Measurements from ENCODE around the gene C4orf36.

The C4orf36 gene, protein sequence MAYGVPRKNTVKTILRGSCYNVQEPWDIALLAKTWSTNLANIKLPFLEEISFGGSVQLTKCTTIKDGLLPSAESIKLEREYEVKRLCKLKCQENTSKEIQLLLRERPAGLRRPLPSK

GRCh38 chr4:86891762-86892635 is at the start of gene C4orf36:
Gene C4orf36 (minus strand): TSS chr4:86892422. CDS start chr4:86891520, 902 bp downstream.
- peak; percentile 37 for DNase-seq

DNA sequence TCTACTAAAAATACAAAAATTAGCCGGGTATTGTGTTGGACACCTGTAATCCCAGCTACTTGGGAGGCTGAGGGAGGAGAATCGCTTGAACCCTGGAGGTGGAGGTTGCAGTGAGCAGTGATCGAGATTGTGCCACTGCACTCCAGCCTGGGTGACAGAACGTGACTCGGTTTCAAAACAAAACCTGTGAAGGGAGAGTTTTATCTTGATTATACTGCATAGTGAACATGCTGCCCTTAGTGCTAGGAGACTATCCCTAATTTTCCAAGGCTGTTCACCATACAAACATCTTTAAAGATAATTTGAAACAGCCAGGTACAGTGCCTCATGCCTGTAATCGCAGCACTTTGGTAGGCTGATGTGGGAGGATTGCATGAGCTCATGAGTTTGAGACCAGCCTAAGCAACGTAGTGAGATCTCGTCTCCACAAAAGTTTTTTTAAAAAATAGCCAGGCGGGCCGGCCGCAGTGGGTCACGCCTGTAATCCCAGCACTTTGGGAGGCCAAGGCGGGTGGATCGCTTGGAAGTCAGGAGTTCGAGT is 48.8 kb upstream of the C4orf36 start:
- DNase-seq: no peak

DNA sequence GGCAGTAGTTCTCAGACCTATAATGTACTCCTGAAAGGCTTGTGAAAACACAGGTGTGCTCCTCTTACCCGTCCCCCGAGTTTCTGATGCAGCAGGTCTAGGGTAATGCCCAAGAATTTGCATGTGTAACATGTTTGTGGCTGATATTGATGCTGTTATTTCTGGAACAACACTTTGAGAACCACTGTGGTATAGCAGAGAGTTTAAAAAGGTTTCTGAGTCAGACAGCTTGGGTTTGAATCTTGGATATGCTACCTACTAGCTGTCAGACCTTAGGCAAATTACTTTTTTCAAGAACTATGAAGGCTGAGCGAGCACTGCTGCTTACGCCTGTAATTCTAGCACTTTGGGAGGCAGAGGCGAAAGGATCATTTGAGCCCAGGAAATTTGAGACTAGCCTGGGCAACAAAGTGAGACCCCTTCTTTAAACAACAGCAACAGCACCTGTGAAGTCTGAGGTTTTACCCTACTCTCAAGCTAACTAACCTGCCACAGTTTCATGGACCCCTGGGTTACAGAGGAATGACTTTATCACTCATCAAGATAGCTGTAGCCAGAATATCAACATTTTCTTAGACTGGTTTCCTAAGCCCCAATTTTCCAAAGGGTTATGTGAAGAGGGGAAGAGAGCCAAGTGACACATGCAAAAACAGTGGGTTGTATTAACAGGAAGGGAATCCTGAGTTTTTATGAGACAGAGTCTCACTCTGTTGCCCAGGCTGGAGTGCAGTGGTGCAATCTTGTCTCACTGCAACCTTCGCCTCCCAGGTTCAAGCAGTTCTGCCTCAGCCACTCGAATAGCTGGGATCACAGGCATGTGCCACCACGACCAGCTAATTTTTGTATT is 47.7 kb upstream of the C4orf36 start:
- DNase-seq: no peak

- no peak for DNase-seq
Measured at GRCh38 chr4:86938771-86939520, 46.7 kb upstream of the C4orf36 start.

GRCh38 chr4:86935853-86936733 is 43.9 kb upstream of the C4orf36 start:
- peak; percentile 51 for DNase-seq

GRCh38 chr4:86935566-86935852 is 43.3 kb upstream of the C4orf36 start:
- no peak for DNase-seq

GRCh38 chr4:86934771-86935565 is 42.7 kb upstream of the C4orf36 start, which contains the start of gene AFF1:
Gene AFF1 (plus strand): TSS chr4:86935011. CDS start chr4:86948534, 13,523 bp downstream.
- DNase-seq: peak; percentile 89

DNA sequence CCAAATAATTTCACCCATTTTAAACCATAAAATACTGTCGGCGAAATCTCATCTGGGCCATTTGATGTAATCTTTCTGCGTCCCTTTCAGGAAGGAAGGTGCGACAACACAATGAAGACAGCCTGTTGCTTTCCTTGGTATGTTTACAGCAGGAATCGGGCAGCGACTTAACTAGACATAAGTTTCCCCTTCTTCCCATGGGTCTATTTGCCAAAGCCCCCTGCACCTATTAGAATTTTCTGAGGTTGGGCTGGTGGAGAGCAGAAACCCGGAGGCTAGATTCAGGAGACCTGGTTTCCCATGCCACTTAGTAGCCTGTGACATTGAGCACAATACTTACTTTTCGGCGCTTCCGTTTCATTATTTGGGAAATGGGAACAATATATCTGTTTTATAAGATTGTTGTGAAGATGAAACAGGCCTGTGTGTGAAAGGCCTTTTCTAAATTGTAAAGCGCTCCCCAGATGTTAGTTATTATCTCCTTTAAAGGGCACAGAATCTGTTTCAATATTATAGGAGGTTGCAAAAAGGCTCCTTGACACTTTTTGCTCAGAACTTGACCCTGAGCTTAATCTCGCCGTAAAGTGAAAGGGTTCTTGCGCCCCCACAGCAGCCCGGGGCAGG is 42.0 kb upstream of the C4orf36 start:
- DNase-seq: no peak

- no peak for DNase-seq
Measured at GRCh38 chr4:86928400-86929255, 36.4 kb upstream of the C4orf36 start.

- DNase-seq: peak; percentile 47
Measured at GRCh38 chr4:86927843-86928395, 35.7 kb upstream of the C4orf36 start.

- DNase-seq: no peak
Measured at GRCh38 chr4:86926435-86927086, 34.3 kb upstream of the C4orf36 start.

GRCh38 chr4:86924811-86925210 is 32.6 kb upstream of the C4orf36 start:
- DNase-seq: no peak

DNA sequence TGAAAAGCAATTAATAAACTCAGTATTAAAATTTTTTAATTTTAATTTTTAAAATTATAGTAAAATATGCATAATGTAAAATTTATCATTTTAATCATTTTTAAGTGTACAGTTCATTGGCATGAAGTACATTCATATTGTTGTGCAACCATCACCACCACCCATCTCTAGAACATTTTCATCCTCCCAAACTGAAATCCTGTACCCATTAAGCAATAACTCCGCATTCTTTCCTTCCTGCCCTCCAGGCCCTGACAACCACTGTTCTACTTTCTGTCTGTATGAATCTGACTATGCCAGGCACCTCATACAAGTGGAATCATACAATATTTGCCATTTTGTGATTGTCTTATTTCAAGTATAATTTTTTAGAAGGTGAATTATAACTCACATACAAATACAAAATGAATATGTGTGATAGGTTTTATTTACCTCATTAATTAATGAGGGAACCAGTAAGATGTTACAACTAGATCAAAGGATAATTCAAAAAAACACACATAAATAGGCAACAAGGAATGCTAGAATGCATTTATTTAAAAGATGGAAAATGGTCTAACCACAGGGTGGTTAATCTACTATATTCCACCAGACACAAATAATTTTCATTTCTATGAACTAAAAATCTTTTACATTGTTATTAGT is 29.5 kb upstream of the C4orf36 start:
- DNase-seq: no peak

DNA sequence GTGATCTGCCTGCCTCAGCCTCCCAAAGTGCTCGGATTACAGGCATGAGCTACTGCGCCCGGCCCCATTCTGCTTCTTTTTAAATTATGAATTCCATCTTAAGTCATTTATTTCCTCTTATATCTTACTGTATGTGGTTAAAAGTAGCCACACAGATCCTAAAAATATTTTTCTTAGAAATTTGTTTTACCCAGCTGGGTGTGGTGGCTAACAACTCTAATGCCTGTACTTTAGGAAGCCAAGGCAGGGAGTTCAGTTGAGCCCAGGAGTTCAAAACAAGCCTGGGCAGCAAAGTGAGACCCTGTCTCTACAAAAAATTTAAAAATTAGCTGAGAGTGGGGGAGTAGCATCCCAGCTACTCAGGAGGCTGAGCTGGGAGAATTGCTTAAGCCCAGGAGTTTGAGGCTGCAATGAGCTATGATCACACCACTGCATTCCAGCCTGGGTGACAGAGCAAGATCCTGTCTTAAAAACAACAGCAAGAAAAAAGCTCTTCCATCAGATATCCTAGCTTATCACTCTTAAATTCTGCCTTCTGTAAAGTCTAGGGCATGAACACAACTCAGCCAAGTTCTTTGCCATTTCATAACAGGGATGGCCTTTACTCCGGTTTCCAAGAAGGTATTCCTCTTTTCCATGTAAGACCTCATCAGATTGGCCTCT is 27.5 kb upstream of the C4orf36 start:
- DNase-seq: no peak

DNA sequence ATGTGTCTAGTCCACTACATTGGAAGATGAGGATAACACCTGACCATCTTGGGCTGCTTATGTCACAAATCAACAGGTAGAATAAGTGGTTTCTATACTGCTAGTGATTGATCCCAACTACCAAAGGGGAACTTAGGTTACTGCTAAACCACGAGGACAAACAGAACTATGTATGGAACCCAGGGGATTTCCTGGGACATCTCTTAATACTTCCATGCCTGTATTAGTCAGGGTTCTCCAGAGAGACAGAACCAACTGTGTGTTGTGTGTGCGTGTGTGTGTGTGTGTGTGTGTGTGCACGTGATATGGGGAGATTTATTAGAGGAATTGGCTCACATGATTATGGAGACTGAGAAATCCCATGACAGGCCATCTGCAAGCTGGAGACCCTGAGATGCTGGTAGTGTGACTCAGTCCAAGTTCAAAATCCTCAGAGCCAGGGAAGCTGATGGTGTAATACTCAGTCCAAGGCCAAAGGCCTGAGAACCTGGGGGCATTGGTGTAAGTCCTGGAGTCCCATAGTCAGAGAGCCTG is 26.4 kb upstream of the C4orf36 start:
- DNase-seq: no peak

DNA sequence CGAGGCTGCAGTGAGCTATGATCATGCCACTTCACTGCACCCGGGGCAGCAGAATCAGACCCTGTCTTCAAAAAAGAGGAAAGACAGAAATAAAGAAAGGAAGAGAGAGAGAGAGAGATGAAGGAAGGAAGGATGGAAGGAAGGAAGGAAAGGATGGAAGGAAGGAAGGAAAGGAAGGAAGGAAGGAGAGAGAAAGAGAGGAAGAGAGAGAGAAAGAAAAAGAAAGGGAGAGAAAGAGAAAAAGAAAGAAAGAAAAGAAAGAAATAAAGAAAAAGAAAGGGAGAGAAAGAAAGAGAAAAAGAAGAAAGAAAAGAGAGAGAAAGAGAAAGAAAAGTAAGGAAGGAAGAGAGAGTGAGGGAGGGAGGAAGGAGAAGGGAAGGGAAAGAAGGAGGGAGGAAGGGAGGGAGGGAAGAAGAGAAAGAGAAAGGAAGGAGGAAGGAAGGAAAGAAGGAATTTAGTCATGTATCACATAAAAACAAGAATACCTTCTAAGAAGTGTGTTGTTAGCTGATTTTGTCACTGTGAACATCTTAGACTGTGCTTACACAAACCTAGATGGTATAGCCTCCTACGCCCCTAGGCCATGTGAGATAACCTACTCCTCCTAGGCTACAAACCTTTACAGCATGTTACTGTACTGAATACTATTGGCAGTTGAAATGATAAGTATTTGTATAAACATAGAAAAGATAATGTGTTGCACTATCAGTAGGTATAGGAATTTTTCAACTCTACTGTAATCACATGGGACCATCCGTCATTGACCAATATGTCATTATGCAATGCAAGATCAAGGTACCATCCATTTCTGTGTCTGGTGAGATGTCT is 25.2 kb upstream of the C4orf36 start:
- no peak for DNase-seq

All from NCI-H2029 (cell line).